Nephron progenitor cell (in vitro differentiated cells): ENCODE data around the gene ROPN1.
A peak's percentile ranks its signal among the peaks of the same experiment; 100 is the strongest.

Experiments
- DNase-seq: peaks from one replicate; pipeline ENCODE4 v3.0.0; 2021
- H3K27ac Mint-ChIP-seq: 2 replicates; pipeline ENCODE4 v1.8.0; 2021; ENCODE audit warnings: mild to moderate bottlenecking, moderate library complexity, mixed read lengths
- H3K27me3 Mint-ChIP-seq: 2 replicates; pipeline ENCODE4 v1.8.0; 2021; ENCODE audit warnings: mild to moderate bottlenecking, low read depth, mixed read lengths; ENCODE audit not compliant: poor library complexity
- H3K36me3 Mint-ChIP-seq: 2 replicates; pipeline ENCODE4 v1.8.0; 2021; ENCODE audit warnings: low read depth, mixed read lengths
- H3K4me1 Mint-ChIP-seq: 2 replicates; pipeline ENCODE4 v1.8.0; 2021; ENCODE audit warnings: mixed read lengths
- H3K4me3 Mint-ChIP-seq: 2 replicates; pipeline ENCODE4 v1.8.0; 2021; ENCODE audit warnings: mild to moderate bottlenecking, moderate library complexity, mixed read lengths
- H3K9me3 Mint-ChIP-seq: 2 replicates; pipeline ENCODE4 v1.8.0; 2021; ENCODE audit warnings: mild to moderate bottlenecking, moderate library complexity, mixed read lengths
- CTCF ChIP-seq: fragments of 200-600 bp; sonication (generic); IDR thresholded peaks from 2 replicates; pipeline ENCODE4 v1.5.0; 2021; ENCODE audit warnings: antibody characterized with exemption

Gene ROPN1

GRCh38 chr3:123949641-123950040 is 42.3 kb downstream of the ROPN1 start:
- Mint-ChIP-seq H3K27ac (peak overlapping the region; percentile 17), H3K36me3 (peaks cover 73% of the 10 kb centered on the region), H3K9me3 (no peaks in the 10 kb centered on the region), H3K27me3 (no peaks in the 10 kb centered on the region), H3K4me1 (no peaks in the 10 kb centered on the region), H3K4me3 (no peak overlapping the region)
- no peak for DNase-seq
- no peak for TF ChIP-seq CTCF

GRCh38 chr3:123948449-123948848 is 43.5 kb downstream of the ROPN1 start:
- no peaks in the 10 kb centered on the region for H3K9me3 Mint-ChIP-seq
- H3K4me1 Mint-ChIP-seq: no peaks in the 10 kb centered on the region
- no peaks in the 10 kb centered on the region for H3K27me3 Mint-ChIP-seq
- DNase-seq: no peak
- H3K36me3 Mint-ChIP-seq: peaks cover 78% of the 10 kb centered on the region
- no peak overlapping the region for H3K4me3 Mint-ChIP-seq
- no peak overlapping the region for H3K27ac Mint-ChIP-seq
- TF ChIP-seq CTCF: no peak

DNA sequence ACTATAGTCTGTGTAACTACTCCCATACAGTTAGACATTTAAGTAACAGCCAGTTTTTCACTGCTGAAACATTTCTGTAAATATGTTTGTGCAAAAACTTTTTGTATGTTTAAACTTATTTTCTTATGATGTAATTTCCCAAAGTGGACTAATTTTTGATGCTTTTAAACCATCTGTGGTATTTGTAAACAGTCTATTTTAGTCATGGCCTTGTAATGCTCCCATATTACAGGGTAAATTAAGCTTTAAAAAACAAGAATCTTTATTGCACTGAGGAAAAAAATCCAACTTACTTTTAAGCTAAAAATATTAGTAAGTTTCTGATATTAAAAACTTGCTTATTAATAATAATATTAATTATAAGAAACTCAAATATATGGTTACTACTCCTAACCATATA is 44.4 kb downstream of the ROPN1 start:
- H3K27ac Mint-ChIP-seq: no peak overlapping the region
- H3K4me3 Mint-ChIP-seq: no peak overlapping the region
- no peaks in the 10 kb centered on the region for H3K4me1 Mint-ChIP-seq
- no peak for DNase-seq
- H3K27me3 Mint-ChIP-seq: no peaks in the 10 kb centered on the region
- no peaks in the 10 kb centered on the region for H3K9me3 Mint-ChIP-seq
- no peak for TF ChIP-seq CTCF
- peaks cover 73% of the 10 kb centered on the region for H3K36me3 Mint-ChIP-seq

DNA sequence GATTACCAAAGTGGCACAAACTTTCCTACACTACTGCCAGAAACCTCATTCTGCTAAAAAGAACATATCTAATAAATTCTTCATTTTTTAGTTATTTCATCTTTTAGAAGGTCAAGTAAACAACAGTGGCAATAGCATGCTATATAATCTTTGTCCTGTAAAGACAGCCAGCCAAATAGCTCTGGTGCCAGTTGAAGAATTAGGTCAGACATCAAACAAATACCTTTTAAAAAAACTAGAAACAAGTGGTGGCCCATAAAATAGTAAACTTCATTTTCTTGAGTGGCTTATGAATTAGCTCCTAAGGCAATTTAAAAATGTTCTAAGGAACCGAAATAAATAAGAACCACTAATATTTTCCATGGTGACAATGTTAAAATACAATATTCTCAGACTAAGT is 50.4 kb downstream of the ROPN1 start:
- no peak overlapping the region for H3K27ac Mint-ChIP-seq
- H3K9me3 Mint-ChIP-seq: no peaks in the 10 kb centered on the region
- H3K4me3 Mint-ChIP-seq: no peak overlapping the region
- peaks cover 55% of the 10 kb centered on the region for H3K36me3 Mint-ChIP-seq
- DNase-seq: no peak
- TF ChIP-seq CTCF: no peak
- no peaks in the 10 kb centered on the region for H3K27me3 Mint-ChIP-seq
- no peaks in the 10 kb centered on the region for H3K4me1 Mint-ChIP-seq

DNA sequence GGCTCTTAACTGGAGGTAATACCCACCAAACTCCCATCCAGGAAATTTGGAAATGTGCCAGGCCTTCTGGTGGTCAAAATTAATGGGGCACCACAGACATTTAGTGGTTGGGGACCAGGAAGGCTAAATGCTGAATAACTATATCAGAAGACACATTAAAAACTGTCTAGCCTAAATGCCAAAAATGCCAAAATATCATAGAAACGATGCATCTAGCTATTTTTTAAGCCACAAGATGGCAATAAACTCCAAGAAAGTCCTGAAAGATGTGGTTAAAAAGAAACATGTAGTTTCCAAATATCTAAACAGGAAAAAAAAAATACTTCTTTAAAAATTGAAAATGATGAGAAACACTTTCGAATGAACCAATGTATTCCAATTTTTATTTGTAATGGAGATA is 50.8 kb downstream of the ROPN1 start:
- peaks cover 53% of the 10 kb centered on the region for H3K36me3 Mint-ChIP-seq
- H3K27me3 Mint-ChIP-seq: no peaks in the 10 kb centered on the region
- H3K27ac Mint-ChIP-seq: no peak overlapping the region
- no peak for DNase-seq
- no peaks in the 10 kb centered on the region for H3K9me3 Mint-ChIP-seq
- H3K4me1 Mint-ChIP-seq: no peaks in the 10 kb centered on the region
- no peak overlapping the region for H3K4me3 Mint-ChIP-seq
- TF ChIP-seq CTCF: no peak

DNA sequence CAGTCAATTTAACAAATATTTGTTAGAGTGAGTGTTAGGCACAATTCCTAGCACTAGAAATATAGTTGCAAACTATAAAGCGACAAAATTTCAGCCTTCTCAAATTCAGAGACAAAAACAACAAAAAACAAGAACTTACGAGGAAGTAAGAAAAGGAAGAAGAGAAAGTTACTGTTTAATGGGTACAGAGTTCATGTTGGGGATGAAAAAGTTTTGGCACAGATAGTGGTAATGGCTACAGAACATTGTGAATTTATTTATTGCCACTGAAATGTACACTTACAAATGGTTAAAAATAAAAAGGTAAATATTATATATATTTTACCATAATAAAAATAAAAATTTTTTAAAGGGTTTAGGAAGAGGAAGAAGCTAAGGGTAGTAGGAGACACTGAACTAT is 52.2 kb downstream of the ROPN1 start:
- H3K36me3 Mint-ChIP-seq: peaks cover 54% of the 10 kb centered on the region
- DNase-seq: no peak
- no peak overlapping the region for H3K27ac Mint-ChIP-seq
- no peaks in the 10 kb centered on the region for H3K9me3 Mint-ChIP-seq
- H3K27me3 Mint-ChIP-seq: peaks cover 3% of the 10 kb centered on the region
- H3K4me3 Mint-ChIP-seq: no peak overlapping the region
- no peak for TF ChIP-seq CTCF
- no peaks in the 10 kb centered on the region for H3K4me1 Mint-ChIP-seq
